Measurements from ENCODE around the gene HYOU1. TPM values are rescaled to one million over a fixed set of nuclear protein-coding genes. Genes with fewer than 3 reads are reported as not detected.
A peak's percentile ranks its signal among the peaks of the same experiment; 100 is the strongest.

HYOU1 gene
- total and polyA plus RNA-seq, 2 experiments from 2014 or later, result 122 to 168 TPM

DNA sequence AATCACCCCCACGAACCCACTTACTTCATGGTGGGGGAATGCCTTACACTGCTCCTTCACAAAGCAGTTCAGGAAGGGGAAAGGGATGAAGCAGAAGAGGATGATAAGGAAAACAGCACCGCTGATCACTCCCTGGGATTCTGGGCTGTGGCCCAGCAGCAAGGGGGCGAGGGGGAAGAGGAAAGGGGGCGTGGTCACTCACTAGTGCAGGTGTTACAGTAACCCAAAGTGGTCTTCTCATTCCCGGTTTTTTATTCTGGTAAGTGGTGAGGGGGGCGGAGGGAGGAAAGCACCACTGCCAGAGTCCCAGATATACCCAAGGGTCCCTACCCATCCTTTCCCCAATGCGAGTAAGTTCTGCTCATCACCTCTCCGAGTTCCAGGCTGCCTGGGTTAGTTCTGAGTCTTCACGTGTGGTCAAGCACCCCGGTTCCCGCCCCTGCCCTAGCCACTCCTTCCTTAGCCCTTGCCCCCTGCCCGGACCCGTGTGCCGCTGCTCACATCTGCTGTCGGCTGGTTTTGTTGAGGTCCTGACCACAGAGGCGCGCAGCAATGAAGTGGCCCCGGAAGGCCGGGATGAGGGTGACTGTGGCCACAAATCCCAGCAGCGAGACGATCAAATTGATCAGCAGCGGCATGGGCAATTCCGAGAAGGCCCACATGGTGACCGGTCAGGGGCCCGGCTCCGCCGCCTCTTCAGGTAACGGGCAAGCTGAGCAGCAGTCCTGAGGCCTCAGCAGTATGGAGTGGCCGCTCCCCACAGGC, 44.2 kb upstream of the HYOU1 start:
- DNase-seq (ENCODE audit: low spot score), result peak; percentile 48
- WGBS (ENCODE audit: low lambda C conversion rate, missing lambda C conversion rate), result 4% methylated on average over 26 of the region's 29 CpGs
- TF ChIP-seq EZH2phosphoT487 (IDR thresholded peaks at IDR 0.05; ENCODE audit: low read depth, severe bottlenecking, unreplicated experiment), result no peak
- TF ChIP-seq EZH2 (IDR thresholded peaks at IDR 0.05; ENCODE audit: borderline replicate concordance), result no peak
- TF ChIP-seq, protein P1, sequence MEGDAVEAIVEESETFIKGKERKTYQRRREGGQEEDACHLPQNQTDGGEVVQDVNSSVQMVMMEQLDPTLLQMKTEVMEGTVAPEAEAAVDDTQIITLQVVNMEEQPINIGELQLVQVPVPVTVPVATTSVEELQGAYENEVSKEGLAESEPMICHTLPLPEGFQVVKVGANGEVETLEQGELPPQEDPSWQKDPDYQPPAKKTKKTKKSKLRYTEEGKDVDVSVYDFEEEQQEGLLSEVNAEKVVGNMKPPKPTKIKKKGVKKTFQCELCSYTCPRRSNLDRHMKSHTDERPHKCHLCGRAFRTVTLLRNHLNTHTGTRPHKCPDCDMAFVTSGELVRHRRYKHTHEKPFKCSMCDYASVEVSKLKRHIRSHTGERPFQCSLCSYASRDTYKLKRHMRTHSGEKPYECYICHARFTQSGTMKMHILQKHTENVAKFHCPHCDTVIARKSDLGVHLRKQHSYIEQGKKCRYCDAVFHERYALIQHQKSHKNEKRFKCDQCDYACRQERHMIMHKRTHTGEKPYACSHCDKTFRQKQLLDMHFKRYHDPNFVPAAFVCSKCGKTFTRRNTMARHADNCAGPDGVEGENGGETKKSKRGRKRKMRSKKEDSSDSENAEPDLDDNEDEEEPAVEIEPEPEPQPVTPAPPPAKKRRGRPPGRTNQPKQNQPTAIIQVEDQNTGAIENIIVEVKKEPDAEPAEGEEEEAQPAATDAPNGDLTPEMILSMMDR (IDR thresholded peaks at IDR 0.05; ENCODE audit: poor library complexity), result no peak
- peaks cover 13% of the 10 kb centered on the region for H3K4me1 ChIP-seq (ENCODE audit: insufficient read depth)
- H3K79me2 ChIP-seq, result peaks cover 19% of the 10 kb centered on the region
- no peaks in the 10 kb centered on the region for H4K20me1 ChIP-seq (ENCODE audit: insufficient read depth, poor library complexity, severe bottlenecking)
- H3K27ac ChIP-seq, result peak overlapping the region; percentile 97
- peak overlapping the region; percentile 76 for H3K4me2 ChIP-seq
- peak overlapping the region; percentile 75 for H3K4me3 ChIP-seq
- H2AFZ ChIP-seq, result peak overlapping the region; percentile 83
- H3K9me2 ChIP-seq (replicated peaks; ENCODE audit: insufficient read depth), result no peaks in the 10 kb centered on the region
- no peaks in the 10 kb centered on the region for H3K27me3 ChIP-seq
- H3K9me3 ChIP-seq (ENCODE audit: low read depth), result no peaks in the 10 kb centered on the region
- H3K36me3 ChIP-seq (replicated peaks; ENCODE audit: insufficient read depth, low read depth), result no peaks in the 10 kb centered on the region

DNA sequence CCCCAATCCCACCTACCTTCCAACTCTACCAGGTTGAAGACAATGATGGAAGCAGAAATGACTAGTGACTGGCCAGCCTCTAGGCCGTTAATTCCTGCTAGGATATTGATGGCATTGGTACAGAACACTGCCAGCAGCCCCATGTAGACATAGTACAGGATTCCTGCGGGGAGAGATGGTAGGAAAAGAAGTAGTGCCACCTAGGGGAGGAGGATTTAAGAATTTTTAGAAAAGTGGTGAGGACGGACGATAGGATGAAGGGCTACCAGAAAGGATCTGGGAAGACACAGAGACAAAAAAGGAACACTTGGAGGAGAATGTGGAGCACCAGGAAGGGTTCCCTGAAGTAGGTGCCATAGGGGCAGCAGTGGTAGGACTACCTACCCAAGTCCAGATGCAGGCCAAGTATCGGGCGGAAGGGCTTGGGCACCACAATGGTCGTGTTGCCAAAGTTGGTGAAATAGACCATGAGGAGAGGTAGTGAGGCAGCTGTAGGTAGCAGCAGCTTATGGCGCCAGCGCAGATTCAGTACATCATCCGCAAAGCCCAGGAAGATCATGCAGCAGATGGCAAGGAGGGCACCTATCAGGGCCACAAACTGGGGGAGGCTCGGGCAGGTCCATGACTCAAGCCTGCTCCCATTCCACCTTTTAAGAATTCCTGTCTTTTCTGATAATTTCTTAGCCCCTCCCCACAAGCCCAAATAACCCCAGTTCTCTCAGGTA, 43.4 kb upstream of the HYOU1 start:
- Histone ChIP-seq H3K79me2 (peaks cover 19% of the 10 kb centered on the region), H3K36me3 (replicated peaks; ENCODE audit: insufficient read depth, low read depth) (no peaks in the 10 kb centered on the region), H3K4me2 (peak overlapping the region; percentile 76), H3K9me3 (ENCODE audit: low read depth) (no peaks in the 10 kb centered on the region), H4K20me1 (ENCODE audit: insufficient read depth, poor library complexity, severe bottlenecking) (no peaks in the 10 kb centered on the region), H3K27me3 (no peaks in the 10 kb centered on the region), H3K9me2 (replicated peaks; ENCODE audit: insufficient read depth) (no peaks in the 10 kb centered on the region), H3K4me1 (ENCODE audit: insufficient read depth) (peaks cover 13% of the 10 kb centered on the region), H2AFZ (no peak overlapping the region), H3K27ac (peak overlapping the region; percentile 97), H3K4me3 (peak overlapping the region; percentile 75)
- peak; percentile 45 for DNase-seq (ENCODE audit: low spot score)
- no peak for TF ChIP-seq EZH2phosphoT487 (IDR thresholded peaks at IDR 0.05; ENCODE audit: low read depth, severe bottlenecking, unreplicated experiment)
- TF ChIP-seq, protein P1 (IDR thresholded peaks at IDR 0.05; ENCODE audit: poor library complexity), result peak; percentile 43
- WGBS (ENCODE audit: low lambda C conversion rate, missing lambda C conversion rate), result 52% methylated on average over 11 of the region's 11 CpGs

DNA sequence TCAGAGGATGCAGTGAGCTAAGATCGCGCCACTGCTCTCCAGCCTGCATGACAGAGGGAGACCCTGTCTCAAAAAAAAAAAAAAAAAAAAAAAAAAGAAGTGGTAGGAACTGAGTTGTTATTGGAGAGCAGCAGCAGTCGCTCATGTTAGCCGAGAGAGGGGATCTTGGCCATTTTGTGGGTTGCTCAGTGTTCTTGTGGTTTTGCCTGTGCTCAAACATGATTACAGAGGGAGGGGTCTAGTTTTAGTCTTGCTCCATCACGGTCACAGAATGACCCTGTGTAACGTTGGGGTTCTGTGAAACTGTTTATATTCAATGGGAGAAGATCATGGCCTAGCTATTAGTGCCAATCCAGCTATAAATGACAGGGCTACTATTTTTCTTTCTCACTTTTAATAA, 42.7 kb upstream of the HYOU1 start:
- Histone ChIP-seq H3K27me3 (no peaks in the 10 kb centered on the region), H3K9me3 (ENCODE audit: low read depth) (no peaks in the 10 kb centered on the region), H3K4me3 (no peak overlapping the region), H3K4me2 (no peak overlapping the region), H3K9me2 (replicated peaks; ENCODE audit: insufficient read depth) (no peaks in the 10 kb centered on the region), H4K20me1 (ENCODE audit: insufficient read depth, poor library complexity, severe bottlenecking) (no peaks in the 10 kb centered on the region), H3K4me1 (ENCODE audit: insufficient read depth) (peaks cover 13% of the 10 kb centered on the region), H3K27ac (no peak overlapping the region), H3K36me3 (replicated peaks; ENCODE audit: insufficient read depth, low read depth) (no peaks in the 10 kb centered on the region), H3K79me2 (peaks cover 19% of the 10 kb centered on the region), H2AFZ (no peak overlapping the region)
- no peak for TF ChIP-seq EZH2 (IDR thresholded peaks at IDR 0.05; ENCODE audit: borderline replicate concordance)
- TF ChIP-seq EZH2phosphoT487 (IDR thresholded peaks at IDR 0.05; ENCODE audit: low read depth, severe bottlenecking, unreplicated experiment), result no peak
- TF ChIP-seq, protein P1 (IDR thresholded peaks at IDR 0.05; ENCODE audit: poor library complexity), result no peak
- DNase-seq (ENCODE audit: low spot score), result no peak
- 93% methylated on average over 6 of the region's 6 CpGs for WGBS (ENCODE audit: low lambda C conversion rate, missing lambda C conversion rate)
